Rectal smooth muscle tissue (tissue), 1 donor: Measurements from ENCODE around the gene NNMT.

Experiments used
- H3K27ac ChIP-seq: one replicate; pipeline ENCODE4 v1.7.0; 2013; ENCODE audit warnings: low read depth, low read length, inconsistent platforms
- H3K27me3 ChIP-seq: one replicate; pipeline ENCODE4 v1.7.0; 2013; ENCODE audit warnings: low read length; ENCODE audit not compliant: control insufficient read depth, insufficient read depth
- H3K36me3 ChIP-seq: one replicate; pipeline ENCODE4 v1.7.0; 2013; ENCODE audit warnings: low read length; ENCODE audit not compliant: control insufficient read depth, insufficient read depth
- H3K4me1 ChIP-seq: one replicate; pipeline ENCODE4 v1.7.0; 2013; ENCODE audit warnings: low read length; ENCODE audit not compliant: control insufficient read depth, insufficient read depth
- H3K4me3 ChIP-seq: one replicate; pipeline ENCODE4 v1.7.0; 2013; ENCODE audit warnings: low read length
- H3K9ac ChIP-seq: one replicate; pipeline ENCODE4 v1.7.0; 2013; ENCODE audit warnings: low read length

The NNMT gene

DNA sequence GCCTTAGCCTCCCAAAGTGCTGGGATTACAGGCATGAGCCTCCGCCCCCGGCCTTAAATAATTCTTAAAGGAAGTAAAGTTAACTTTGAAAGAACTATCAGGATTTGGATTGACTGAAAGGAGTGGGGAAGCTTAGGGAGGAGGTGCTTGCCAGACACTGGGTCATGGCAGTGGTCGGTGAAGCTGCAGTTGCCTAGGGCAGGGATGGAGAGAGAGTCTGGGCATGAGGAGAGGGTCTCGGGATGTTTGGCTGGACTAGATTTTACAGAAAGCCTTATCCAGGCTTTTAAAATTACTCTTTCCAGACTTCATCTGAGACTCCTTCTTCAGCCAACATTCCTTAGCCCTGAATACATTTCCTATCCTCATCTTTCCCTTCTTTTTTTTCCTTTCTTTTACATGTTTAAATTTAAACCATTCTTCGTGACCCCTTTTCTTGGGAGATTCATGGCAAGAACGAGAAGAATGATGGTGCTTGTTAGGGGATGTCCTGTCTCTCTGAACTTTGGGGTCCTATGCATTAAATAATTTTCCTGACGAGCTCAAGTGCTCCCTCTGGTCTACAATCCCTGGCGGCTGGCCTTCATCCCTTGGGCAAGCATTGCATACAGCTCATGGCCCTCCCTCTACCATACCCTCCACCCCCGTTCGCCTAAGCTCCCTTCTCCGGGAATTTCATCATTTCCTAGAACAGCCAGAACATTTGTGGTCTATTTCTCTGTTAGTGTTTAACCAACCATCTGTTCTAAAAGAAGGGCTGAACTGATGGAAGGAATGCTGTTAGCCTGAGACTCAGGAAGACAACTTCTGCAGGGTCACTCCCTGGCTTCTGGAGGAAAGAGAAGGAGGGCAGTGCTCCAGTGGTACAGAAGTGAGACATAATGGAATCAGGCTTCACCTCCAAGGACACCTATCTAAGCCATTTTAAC lies at the start of gene NNMT:
NNMT (plus strand) TSS at position 724 of the 929 bp plus-strand sequence; CDS start at position 882, 158 bp downstream.
- Histone ChIP-seq H3K9ac (no peak within 1 kb of the TSS), H3K27me3 (no peaks in the 10 kb centered on the region), H3K36me3 (no peaks in the 10 kb centered on the region), H3K27ac (peak within 1 kb of the TSS; percentile 93), H3K4me1 (peaks cover 14% of the 10 kb centered on the region), H3K4me3 (peak within 1 kb of the TSS; percentile 47)

DNA sequence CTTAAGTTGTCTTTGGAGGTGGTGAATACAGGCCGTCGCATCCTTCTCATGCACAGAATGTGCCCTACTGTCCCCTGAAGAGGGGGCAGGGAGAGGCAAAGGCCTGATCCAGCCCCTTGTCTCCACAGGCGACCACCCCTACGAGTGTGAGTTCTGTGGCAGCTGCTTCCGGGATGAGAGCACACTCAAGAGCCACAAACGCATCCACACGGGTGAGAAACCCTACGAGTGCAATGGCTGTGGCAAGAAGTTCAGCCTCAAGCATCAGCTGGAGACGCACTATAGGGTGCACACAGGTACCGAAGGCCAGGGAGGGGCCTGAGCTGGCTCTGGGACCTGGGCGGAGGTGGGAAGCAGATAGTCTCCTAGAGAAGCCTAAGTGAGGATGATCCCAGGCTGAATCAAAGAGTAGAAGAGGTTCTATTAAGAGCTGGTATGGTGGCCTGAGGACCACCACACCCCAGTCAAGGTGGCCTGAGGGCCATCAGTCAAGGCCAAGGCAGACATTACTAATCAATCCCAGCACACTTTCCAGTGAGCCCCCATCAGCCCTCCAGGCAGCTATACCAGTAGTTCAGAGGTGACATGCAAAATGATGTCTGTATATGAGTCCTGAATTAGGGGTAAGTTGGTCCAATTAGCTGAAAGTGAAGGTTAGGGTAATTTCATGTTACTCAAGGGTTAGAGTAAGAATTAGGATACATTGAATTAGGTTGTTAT lies 49.0 kb upstream of the NNMT start:
- Histone ChIP-seq H3K27me3 (no peaks in the 10 kb centered on the region), H3K9ac (no peak overlapping the region), H3K4me1 (peaks cover 6% of the 10 kb centered on the region), H3K4me3 (no peak overlapping the region), H3K27ac (no peak overlapping the region), H3K36me3 (peaks cover under 1% of the 10 kb centered on the region)

DNA sequence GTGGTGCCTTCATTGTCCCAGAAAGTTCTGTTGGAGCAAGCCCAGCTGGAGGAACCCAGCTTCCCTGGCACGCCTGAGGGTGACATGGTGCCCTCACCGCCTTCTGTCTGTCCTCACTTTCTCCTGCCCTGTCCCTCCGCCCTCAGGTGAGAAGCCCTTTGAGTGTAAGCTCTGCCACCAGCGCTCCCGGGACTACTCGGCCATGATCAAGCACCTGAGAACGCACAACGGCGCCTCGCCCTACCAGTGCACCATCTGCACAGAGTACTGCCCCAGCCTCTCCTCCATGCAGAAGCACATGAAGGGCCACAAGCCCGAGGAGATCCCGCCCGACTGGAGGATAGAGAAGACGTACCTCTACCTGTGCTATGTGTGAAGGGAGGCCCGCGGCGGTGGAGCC lies 46.0 kb upstream of the NNMT start:
- Histone ChIP-seq H3K27me3 (no peaks in the 10 kb centered on the region), H3K36me3 (no peaks in the 10 kb centered on the region), H3K9ac (no peak overlapping the region), H3K4me1 (no peaks in the 10 kb centered on the region), H3K27ac (no peak overlapping the region), H3K4me3 (no peak overlapping the region)

DNA sequence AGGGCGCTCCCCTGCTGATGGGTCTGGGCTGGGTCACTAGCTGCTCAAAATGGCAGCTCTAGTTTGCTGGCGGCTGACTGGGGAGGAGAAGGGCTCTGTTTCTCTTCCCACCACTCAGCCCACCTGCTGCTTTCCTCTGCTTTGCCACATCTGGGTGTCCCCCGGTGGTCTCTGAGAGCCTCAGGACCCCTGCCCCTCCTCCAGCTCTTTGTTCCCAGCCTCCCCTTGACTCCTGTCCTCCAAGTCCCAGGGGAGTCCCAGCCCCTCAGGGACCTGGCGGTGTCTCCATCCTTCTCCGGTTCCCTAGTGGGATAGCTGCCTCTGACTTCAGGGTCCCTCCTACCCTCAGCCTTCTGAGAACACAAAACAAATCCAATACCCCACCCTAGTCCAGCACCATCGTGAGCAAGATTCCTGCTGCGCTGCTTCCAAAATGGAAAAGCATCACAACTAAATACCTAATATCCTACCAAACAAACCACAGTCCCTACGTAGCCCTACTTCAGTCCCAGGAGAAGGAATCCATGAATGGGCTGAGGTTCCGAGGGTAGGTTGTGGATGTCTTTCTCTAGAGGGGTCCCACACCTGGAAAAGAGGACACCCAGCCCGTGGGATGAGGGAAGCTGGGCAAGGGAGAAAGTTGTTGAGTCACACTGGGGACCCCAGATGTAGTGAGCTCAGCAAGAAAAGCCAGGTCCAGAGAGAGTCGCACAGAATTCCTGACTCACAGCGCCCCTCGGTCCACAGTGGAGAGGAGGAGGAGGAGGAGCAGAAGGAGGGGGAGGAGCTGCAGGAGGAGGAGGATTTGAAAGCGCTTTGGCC lies 45.0 kb upstream of the NNMT start:
- Histone ChIP-seq H3K9ac (no peak overlapping the region), H3K36me3 (no peaks in the 10 kb centered on the region), H3K27ac (no peak overlapping the region), H3K27me3 (no peaks in the 10 kb centered on the region), H3K4me1 (no peaks in the 10 kb centered on the region), H3K4me3 (no peak overlapping the region)

DNA sequence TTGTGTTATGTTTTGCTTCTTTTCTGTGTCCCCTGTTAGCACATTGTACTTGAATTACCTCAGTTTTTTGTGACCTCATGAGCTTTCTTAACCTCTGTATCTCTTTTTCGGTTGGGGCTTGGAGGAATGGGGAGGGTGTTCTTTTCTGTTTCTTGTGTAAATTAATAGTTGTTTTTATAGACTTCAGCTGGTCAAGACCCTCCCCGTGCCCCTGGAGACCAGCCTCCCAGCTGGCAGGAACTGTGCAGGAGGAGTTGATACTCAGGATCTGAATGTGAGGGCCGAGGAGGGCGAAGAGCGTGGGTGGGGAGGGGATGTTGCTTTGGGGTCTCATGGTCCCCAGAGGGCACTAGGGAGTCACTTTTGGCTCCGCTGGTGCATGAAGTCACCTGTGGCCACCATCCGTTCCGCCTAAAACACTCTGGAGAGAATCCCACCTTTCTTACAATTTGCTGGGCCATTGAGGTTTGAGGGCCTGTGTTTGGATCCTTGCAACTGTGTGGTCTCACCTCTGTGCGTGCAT lies 44.3 kb upstream of the NNMT start:
- Histone ChIP-seq H3K27me3 (no peaks in the 10 kb centered on the region), H3K27ac (peak overlapping the region; percentile 56), H3K36me3 (no peaks in the 10 kb centered on the region), H3K4me3 (no peak overlapping the region), H3K9ac (no peak overlapping the region), H3K4me1 (no peaks in the 10 kb centered on the region)

DNA sequence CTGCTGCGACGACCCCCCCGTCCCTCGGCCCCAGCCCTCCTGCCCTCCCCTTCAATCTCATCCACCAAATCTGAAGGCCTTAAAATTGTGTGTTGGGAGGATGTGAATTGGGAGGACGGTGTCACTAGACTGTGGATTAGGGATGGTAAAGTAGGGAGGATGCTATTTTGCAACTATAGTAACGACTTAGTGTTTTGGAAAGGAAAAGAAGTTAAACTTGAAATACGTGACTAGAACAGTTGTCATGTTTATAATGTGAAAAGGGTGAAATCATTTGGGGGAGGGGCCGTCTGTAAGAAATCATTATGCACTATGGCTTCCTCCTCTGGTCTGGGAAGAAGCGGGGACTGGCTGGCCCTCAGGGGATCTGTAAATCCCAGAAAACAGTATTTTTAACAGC lies 43.4 kb upstream of the NNMT start:
- H3K27me3 ChIP-seq, result no peaks in the 10 kb centered on the region
- H3K27ac ChIP-seq, result no peak overlapping the region
- no peak overlapping the region for H3K4me3 ChIP-seq
- no peaks in the 10 kb centered on the region for H3K36me3 ChIP-seq
- no peak overlapping the region for H3K9ac ChIP-seq
- H3K4me1 ChIP-seq, result peaks cover 5% of the 10 kb centered on the region

DNA sequence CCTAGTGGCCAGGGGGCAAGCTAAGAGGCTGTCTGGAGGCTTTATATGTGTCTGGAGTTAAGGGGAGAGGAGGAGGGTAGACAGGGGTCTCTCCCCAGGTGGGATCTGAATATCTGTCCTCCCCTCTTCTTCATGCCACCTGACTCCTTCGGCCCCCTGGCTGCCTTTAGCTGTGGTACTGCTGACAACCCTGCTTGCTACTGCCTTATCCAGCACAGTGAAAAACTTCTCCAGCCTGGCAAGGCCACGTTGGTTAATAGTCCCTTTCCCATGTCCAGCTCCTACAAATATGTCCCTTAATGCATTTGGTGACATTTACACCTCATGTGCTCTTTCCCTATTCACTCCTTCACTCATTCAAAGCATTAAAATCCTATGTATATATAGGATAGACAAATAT lies 42.4 kb upstream of the NNMT start:
- Histone ChIP-seq H3K4me1 (peaks cover 10% of the 10 kb centered on the region), H3K36me3 (no peaks in the 10 kb centered on the region), H3K9ac (no peak overlapping the region), H3K27ac (no peak overlapping the region), H3K4me3 (no peak overlapping the region), H3K27me3 (no peaks in the 10 kb centered on the region)

DNA sequence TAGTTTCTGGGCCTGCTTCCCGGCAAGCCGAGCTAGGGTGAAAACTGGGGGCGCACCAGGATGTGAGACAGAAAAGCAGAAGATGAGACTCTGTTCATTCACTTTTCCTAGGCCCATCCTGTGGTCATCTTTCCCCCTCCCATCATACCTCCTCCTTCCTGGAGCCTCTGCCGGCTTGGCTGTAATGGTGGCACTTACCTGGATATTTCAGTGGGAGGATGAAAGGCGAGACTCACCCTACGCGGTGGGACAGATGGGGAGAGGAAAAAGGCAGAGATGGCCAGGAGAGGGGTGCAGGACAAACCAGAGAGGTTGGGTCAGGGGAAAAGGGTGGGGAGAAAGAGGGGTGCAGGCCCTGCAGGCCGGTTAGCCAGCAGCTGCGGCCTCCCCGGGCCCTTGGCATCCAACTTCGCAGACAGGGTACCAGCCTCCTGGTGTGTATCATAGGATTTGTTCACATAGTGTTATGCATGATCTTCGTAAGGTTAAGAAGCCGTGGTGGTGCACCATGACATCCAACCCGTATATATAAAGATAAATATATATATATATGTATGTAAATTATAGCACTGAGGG lies 41.5 kb upstream of the NNMT start:
- no peak overlapping the region for H3K4me3 ChIP-seq
- H3K27me3 ChIP-seq, result no peaks in the 10 kb centered on the region
- H3K9ac ChIP-seq, result no peak overlapping the region
- peaks cover 10% of the 10 kb centered on the region for H3K4me1 ChIP-seq
- no peaks in the 10 kb centered on the region for H3K36me3 ChIP-seq
- no peak overlapping the region for H3K27ac ChIP-seq

DNA sequence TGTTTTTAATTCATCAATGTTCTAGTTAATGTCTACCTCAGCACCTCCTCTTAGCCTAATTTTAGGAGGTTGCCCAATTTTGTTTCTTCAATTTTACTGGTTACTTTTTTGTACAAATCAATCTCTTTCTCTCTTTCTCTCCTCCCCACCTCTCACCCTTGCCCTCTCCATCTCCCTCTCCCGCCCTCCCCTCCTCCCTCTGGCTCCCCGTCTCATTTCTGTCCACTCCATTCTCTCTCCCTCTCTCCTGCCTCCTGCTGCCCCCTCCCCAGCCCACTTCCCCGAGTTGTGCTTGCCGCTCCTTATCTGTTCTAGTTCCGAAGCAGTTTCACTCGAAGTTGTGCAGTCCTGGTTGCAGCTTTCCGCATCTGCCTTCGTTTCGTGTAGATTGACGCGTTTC lies 40.9 kb upstream of the NNMT start:
- peaks cover 10% of the 10 kb centered on the region for H3K4me1 ChIP-seq
- no peak overlapping the region for H3K9ac ChIP-seq
- H3K27ac ChIP-seq, result no peak overlapping the region
- H3K27me3 ChIP-seq, result no peaks in the 10 kb centered on the region
- no peaks in the 10 kb centered on the region for H3K36me3 ChIP-seq
- no peak overlapping the region for H3K4me3 ChIP-seq

DNA sequence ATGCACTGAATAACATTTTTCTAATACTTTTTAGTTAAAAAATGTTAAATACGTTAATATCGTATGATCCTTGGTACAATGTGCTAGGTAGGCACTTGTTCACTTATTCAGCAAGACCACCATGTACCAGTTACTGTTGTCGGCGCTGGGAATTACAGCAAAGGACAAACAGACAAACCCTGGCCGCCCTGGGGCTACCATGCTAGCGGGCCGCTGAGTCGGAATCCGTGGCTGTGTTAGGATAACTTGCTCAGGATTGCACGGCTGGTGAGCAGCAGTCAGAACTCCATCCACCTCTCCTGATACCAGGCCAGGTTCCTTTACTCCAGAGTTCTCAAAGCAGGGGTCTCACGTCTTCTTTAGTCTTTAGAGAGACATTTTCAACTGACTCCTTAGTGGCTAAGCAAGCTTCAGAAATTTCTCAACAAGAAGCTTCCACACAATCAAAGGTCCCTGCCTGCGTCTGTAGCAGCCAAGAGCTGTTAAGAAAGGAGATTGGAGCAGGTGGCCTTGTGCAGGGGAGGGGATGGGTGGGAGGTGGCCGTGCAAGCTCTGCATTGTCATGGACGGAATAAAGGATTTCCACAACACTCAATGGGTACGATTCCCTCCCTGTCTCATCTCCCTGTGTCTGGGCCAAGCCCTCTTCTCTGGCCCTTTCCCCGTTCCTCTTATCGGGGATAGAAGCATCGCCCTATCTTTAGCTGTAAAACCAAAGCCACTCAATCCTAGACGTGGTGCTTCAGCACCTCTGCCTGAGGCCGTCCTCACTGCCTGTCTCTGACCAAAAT lies 39.8 kb upstream of the NNMT start:
- no peaks in the 10 kb centered on the region for H3K36me3 ChIP-seq
- H3K4me1 ChIP-seq, result peaks cover 14% of the 10 kb centered on the region
- H3K4me3 ChIP-seq, result no peak overlapping the region
- peak overlapping the region; percentile 78 for H3K27ac ChIP-seq
- no peak overlapping the region for H3K9ac ChIP-seq
- H3K27me3 ChIP-seq, result no peaks in the 10 kb centered on the region

DNA sequence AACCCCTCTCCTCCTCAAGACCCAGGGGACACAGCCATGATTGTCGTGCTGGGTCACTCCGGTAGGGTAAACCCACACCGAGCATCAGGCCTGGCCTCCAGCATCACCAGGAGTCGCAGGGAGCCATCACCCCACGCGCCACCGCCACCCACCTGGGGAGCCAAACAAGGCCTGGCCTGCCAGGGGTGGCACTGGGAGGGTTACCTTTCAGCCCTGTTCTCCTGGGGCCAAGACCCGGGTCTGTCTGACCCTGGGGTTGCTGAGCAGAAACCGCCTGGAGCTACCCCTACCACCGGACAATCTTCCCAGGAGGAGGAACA lies 39.3 kb upstream of the NNMT start:
- no peak overlapping the region for H3K4me3 ChIP-seq
- H3K36me3 ChIP-seq, result no peaks in the 10 kb centered on the region
- peaks cover 14% of the 10 kb centered on the region for H3K4me1 ChIP-seq
- H3K9ac ChIP-seq, result no peak overlapping the region
- no peaks in the 10 kb centered on the region for H3K27me3 ChIP-seq
- H3K27ac ChIP-seq, result peak overlapping the region; percentile 78
